ENCODE measurements around the gene CACNA2D3.

GRCh38 chr3:54758461-54758860, 636.1 kb downstream of the CACNA2D3 start:
- TF ChIP-seq, protein P1, sequence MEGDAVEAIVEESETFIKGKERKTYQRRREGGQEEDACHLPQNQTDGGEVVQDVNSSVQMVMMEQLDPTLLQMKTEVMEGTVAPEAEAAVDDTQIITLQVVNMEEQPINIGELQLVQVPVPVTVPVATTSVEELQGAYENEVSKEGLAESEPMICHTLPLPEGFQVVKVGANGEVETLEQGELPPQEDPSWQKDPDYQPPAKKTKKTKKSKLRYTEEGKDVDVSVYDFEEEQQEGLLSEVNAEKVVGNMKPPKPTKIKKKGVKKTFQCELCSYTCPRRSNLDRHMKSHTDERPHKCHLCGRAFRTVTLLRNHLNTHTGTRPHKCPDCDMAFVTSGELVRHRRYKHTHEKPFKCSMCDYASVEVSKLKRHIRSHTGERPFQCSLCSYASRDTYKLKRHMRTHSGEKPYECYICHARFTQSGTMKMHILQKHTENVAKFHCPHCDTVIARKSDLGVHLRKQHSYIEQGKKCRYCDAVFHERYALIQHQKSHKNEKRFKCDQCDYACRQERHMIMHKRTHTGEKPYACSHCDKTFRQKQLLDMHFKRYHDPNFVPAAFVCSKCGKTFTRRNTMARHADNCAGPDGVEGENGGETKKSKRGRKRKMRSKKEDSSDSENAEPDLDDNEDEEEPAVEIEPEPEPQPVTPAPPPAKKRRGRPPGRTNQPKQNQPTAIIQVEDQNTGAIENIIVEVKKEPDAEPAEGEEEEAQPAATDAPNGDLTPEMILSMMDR (IDR thresholded peaks at IDR 0.05): no peak
- TF ChIP-seq POLR2A (IDR thresholded peaks at IDR 0.05): no peak

Data from lower leg skin (tissue), 3 donors.